GM12891 (cell line): ENCODE data around the gene RNF152.

Experiments used
- PAX5 ChIP-seq: IDR thresholded peaks from 2 replicates; pipeline ENCODE4 v1.6.1; 2011; ENCODE audit warnings: low read length, moderate library complexity, mild to moderate bottlenecking; ENCODE audit not compliant: insufficient read depth, severe bottlenecking
- POLR2A ChIP-seq: IDR thresholded peaks from 2 replicates; pipeline ENCODE4 v1.6.1; 2011; ENCODE audit warnings: low read depth, low read length, control low read depth
- POLR2AphosphoS5 ChIP-seq: IDR thresholded peaks from 2 replicates; pipeline ENCODE4 v1.6.1; 2011; ENCODE audit warnings: low read depth, low read length, control low read depth
- POU2F2 ChIP-seq: IDR thresholded peaks from 2 replicates; pipeline ENCODE4 v1.6.1; 2011; ENCODE audit warnings: low read depth, mild to moderate bottlenecking, control low read depth, low read length, moderate library complexity
- SPI1 ChIP-seq: IDR thresholded peaks from 2 replicates; pipeline ENCODE4 v1.6.1; 2011; ENCODE audit warnings: low read depth, low read length, control low read depth
- TAF1 ChIP-seq: IDR thresholded peaks from 2 replicates; pipeline ENCODE4 v1.6.1; 2011; ENCODE audit warnings: low read depth, low read length, control low read depth

DNA sequence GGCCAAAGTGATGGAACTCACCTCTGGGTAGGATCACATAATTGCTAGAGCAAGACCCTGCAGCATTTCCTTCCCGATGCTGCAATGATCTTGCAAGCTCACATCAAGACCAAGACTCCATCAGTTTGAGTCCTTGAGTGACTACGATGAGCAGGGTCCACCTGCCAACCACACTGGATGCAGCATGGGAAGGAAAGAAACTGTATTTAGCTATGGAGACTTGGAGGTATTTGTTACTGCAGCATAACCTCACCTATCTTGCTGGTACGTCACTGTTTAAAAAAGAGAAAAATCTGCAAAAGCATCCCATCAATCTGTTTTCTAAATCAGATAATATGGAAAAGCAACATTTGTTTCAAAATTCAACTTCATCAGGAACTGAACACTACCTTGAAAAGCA lies 2.5 kb downstream of the RNF152 start:
- TF ChIP-seq POLR2AphosphoS5 = no peak
- no peak for TF ChIP-seq TAF1
- TF ChIP-seq POLR2A = no peak
- no peak for TF ChIP-seq SPI1
- TF ChIP-seq POU2F2 = no peak
- TF ChIP-seq PAX5 = no peak
